K562 (cell line): ENCODE measurements around the gene IRS2.

ENCODE experiments used
- BRD4 ChIP-seq: fragments of 200-600 bp; sonication (generic); IDR thresholded peaks from 2 replicates; pipeline ENCODE4 v1.6.1; 2017; ENCODE audit warnings: inconsistent platforms
- CTCF ChIP-seq, 3 experiments: IDR thresholded peaks in 2 of 3; conservative IDR thresholded peaks in 1 of 3; 2 replicates each; pipeline ENCODE4 v1.5.1; 2011 to 2012; ENCODE audit warnings: low read length in 3 of 3, mild to moderate bottlenecking in 3 of 3, control low read depth in 2 of 3, improper control_type of control experiment in 1 of 3, inconsistent platforms in 1 of 3, low read depth in 1 of 3, mixed read lengths in 1 of 3, moderate library complexity in 1 of 3; ENCODE audit not compliant: insufficient read depth in 2 of 3
- EZH2 ChIP-seq: IDR thresholded peaks from 2 replicates; pipeline ENCODE4 v1.6.1; 2012; ENCODE audit warnings: low read depth, mild to moderate bottlenecking, inconsistent platforms, low read length, borderline replicate concordance
- ZNF263 ChIP-seq: sonication (generic); formaldehyde crosslinking; IDR thresholded peaks from 2 replicates; pipeline ENCODE4 v1.8.0; 2022; ENCODE audit warnings: mild to moderate bottlenecking, missing genetic modification reagents, borderline replicate concordance

GRCh38 chr13:109779074-109779473 is 7.3 kb downstream of the IRS2 start:
- TF ChIP-seq CTCF (IDR thresholded peaks at IDR 0.05 in 2 of 3, conservative IDR thresholded peaks at IDR 0.05 in 1 of 3; ENCODE audit: insufficient read depth in 2 of 3, low read depth in 1 of 3, low read length in 3 of 3), result no peak
- TF ChIP-seq EZH2, result no peak
- no peak for TF ChIP-seq BRD4
- TF ChIP-seq ZNF263 (CRISPR knock-in tag), result no peak
